DMS 273 (cell line): Measurements from ENCODE around the gene ATP2B3.

Experiments
- DNase-seq: peaks from one replicate; lab custom pipeline; 2025; ENCODE audit not compliant: unreplicated experiment; lab: John Stamatoyannopoulos, UW

Gene ATP2B3

DNA sequence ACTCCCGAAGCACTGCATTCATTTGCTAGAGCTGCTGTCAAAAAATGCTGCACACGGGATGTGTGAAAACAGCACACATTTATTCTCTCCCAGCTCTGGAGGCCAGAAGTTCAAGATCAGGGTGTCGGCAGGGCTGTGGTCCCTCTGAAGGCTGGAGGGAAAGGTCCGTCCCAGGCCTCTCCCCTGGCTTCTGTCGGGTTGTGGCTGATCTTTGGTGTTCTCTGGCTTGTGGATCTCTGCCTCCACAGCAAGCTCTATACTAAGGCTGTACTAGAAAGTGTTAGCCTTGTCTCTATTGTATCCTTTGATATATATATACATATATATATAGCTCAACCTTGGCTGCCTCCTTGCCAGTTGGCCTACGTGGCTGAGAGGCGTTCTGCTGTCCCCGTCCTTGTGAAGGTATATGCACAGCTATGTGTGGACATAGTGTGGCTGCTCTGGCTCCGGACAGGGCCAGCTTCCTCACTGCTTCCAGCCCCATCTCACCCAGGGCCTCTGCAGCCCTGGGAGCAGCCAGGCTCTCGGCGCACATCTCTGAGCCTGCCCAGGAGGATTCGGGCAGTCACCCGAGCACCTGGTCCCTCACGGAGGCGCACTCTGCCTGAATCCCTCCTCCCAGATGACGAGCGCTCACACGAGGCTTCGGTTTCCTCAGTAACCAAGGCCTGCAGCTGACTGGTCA lies 114.6 kb downstream of the ATP2B3 start:
- no peak for DNase-seq
